Amygdala (tissue), 56 donors: ENCODE results near the gene AHRR.

Source experiments
- DNase-seq, 56 donors: peaks; one replicate each; lab custom pipeline; 2025; lab: John Stamatoyannopoulos, UW

AHRR gene

DNA sequence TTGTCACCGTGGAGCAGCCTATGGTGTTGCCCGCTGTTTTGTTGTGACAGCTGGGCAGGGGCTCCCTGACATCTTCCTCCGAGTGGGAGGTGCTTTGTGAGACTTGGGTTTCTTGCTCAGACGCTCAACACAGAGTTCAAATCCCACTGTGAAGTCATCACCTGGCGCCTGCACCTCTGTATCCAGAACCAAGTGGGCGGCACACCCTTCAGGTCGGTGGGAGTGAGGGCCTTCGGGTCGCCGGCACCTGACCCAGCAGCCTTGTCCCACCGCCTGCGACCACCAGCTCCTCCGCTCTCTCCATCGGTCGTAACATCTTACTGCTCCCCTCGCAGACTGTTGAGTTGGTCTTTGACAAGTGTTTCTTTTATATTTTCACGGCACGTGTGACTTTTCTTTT is 83.9 kb downstream of the AHRR start:
- DNase-seq, result no peak

DNA sequence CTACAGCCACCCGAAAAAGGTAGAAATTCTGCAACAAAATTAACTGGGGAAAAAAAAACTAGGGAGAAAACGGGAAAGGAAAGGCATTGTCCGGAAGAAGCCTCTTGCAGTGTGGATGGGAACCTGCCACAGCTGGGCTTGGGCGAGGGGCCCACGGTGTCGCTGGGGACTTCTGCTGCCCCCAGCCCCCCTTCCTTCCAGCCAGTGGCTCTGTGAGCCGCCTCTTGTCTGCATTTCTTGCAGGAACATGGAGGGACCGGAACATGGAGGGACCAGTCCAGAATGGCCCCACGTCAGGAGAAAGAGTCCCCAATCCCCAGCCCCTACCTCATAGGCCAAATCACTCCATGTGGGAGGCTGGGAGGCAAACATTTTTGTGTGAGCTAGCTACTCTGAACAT is 84.5 kb downstream of the AHRR start:
- no peak for DNase-seq

DNA sequence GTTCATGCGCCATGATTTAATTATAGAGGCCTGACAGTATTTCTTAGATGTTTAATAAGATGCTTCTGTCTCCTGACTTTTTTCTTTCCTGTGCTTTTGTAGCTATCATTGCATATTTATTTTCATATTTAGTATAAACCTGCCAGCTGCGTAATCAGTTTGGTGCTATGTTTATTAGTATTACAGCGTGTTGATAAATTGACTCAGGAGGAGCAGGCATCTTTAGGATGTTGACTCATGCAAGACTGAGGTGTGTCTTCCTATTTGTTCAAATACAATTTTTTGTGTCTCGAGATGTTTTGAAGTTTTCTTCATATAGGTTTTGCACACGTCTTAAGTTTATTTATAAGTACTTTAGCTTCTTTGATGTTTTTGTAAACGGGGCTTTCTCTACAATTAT is 85.5 kb downstream of the AHRR start:
- DNase-seq, result no peak

DNA sequence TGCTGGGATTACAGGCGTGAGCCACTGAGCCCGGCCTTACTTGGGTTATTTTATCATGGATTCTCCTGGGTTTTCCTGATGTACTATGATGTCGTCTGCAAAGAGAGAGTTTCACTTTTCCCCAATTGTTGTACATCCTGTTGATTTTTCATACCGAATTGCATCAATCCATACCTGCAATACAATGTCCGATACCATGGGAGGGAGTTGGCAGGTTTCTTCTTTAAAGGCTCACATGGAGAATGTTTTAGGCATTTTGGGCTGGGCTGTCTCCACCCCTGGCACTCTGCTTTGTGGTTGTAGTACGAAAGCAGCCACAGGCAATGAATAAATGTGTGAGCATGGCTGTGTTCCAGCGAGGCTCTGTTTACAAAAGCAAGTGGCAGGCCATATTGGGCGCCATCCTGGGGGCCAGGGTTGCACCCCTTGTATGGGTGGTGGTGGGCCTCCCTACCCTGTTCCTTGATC is 86.3 kb downstream of the AHRR start:
- DNase-seq, result no peak

DNA sequence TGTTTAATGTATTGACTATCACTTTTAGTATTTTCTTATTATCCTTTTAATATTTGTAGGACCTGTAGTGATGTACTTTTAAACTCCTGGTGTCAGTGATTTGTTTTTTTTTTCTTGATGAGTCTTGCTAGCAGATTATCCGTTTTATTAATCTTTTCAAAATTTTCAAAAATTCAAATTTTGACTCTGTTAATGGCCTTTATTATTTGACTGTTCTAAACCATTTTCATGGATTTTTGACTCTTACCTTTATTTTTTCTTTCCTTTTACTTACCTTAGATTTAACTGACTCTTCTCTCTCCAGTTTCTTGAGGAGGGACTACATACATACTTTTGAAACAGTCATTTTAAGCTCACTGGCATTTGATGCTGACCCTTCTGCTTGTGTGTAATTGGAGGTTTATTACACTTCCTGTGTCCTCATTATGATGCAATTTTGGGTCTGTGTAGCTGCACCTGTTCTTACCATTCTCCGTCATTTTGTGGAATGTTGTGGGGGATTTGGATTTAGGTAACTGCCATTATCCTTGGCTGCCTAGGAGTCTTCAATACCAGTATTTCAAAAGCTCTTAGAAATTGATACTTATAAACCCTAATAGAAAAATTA is 89.5 kb downstream of the AHRR start:
- no peak for DNase-seq

DNA sequence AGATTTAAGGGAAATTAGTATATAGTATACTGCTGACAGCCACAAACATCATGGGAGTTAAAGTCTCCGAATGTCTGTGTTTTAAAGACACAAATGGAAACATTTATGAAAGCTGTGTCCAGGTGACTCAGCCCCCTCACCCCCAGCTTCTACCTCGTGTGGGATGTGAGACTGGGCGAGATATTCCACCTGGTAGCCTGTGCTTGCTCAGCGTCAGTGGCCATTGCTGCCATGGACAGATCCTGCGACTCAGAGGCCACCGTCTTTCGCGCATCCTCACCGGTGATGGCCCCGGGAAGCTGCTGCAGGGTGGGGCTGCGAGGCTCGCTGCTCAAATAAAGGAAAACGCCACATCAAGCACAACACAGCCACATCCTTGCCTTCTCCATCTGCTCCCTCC is 90.2 kb downstream of the AHRR start:
- DNase-seq, result no peak

DNA sequence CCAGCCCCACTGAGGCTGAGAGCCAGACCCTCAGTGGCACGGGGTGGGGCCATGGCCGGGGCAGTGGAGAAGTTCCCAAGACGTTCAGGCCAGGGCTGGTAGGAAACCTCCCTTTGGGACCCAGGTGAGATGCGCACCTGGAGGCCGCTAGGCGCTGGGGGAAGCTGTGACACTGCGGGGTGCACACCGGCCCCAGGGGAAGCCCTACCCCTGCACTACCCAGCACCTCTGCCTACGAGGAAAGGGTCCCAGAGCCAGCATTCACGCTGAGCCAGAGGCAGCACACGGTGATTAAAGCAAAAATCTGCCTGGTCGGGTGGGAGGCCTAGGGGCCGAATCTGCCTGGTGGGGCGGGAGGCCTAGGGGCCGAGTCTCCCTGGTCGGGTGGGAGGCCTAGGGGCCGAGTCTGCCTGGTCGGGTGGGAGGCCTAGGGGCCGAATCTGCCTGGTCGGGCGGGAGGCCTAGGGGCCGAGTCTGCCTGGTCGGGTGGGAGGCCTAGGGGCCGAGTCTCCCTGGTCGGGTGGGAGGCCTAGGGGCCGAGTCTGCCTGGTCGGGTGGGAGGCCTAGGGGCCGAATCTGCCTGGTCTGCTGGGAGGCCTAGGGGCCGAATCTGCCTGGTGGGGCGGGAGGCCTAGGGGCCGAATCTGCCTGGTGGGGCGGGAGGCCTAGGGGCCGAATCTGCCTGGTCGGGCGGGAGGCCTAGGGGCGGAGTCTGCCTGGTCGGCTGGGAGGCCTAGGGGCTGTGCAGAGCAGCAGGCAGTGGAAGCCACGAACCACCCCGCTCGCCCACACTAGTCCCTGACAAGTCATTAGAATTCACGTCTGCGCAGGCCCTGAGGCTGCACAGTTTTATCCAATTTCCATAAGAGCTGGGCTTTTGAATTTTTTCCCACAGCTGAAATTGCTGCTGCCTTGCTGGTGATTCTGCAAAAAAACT is 93.7 kb downstream of the AHRR start:
- DNase-seq, result peak in 9 of 56 donors; percentile 19 to 60 (median 41)

DNA sequence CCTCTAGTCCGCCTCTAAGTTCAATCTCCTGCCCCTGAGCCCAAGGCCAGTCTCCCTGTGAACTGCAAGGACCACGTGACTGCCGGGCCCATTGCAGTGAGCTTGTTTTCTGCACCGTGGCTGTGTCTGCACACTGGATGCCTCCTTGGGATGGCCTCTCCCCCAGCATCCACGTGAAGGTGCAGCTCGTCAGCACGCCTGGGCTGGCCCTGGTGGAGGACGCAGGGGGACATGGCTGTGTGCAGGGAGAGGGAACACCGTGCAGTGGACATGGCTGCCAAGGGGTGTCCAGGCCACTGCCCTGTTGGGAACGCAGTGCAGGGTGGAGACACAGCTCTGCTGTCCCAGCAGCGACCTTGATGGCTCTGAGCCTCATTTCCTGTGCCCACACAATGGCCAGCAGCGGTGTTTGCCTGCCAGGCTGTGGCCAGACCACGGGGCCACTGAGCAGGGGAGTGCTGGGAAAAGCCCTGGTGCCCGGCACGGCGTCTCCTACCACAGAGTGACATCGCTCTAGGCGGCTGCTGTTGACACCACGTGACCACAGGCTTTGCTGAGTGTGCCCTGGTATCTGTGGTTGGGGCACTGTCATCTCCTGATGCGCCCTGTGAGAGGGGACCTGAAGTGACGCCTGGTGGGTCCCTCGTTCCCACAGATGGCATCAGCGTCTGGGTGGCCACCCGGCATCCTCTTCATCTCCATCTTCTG is 94.6 kb downstream of the AHRR start:
- no peak for DNase-seq

DNA sequence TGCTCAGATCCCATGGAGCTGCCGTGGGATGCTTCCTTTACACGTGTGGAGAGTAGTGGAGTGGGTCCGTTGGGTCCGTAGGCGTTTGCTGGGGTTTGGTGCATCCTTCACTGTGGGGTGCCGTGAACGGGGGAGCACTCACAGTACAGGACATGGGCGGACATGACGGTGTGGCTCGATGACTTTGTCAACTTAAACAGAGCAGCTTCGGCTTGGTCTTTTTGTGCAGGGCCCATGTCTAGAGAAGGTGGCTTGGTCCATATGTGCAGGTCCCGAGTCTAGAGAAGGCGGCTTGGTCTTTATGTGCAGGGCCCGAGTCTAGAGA is 95.1 kb downstream of the AHRR start:
- no peak for DNase-seq

DNA sequence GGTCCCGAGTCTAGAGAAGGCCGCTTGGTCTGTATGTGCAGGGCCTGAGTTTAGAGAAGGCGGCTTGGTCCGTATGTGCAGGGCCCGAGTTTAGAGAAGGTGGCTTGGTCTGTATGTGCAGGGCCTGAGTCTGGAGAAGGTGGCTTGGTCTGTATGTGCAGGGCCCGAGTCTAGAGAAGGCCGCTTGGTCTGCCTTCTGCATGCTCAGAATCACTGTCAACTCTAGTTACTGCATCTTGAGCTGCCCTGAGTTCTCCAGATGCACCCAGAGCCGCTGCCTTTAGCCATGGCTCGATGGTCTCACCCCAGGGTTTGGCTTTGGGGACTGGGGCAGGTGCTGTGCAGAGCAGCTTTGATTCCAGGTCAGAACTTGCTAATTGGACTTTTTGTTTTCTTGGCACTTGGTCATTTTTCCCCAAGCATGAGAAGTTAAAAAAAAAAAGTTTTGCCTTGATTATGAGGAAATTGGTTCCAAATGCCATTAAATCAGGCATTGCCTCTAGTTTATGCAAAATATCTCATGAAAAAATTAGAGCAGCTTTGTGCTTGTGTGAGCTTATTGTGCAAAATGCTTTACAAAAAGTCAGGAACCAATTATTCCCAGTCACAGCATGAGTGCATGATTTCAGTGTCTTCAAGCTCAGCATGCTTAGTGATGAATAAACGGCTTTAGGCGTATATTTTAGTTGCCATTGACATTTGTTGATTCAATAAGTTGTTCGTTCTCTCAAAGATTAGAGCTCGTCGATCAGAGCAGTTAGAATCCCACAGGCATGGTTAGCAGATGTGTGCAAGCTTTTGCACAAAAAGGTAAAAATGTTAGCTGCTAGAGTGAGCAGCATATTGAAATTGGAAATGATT is 96.0 kb downstream of the AHRR start:
- DNase-seq, result no peak

DNA sequence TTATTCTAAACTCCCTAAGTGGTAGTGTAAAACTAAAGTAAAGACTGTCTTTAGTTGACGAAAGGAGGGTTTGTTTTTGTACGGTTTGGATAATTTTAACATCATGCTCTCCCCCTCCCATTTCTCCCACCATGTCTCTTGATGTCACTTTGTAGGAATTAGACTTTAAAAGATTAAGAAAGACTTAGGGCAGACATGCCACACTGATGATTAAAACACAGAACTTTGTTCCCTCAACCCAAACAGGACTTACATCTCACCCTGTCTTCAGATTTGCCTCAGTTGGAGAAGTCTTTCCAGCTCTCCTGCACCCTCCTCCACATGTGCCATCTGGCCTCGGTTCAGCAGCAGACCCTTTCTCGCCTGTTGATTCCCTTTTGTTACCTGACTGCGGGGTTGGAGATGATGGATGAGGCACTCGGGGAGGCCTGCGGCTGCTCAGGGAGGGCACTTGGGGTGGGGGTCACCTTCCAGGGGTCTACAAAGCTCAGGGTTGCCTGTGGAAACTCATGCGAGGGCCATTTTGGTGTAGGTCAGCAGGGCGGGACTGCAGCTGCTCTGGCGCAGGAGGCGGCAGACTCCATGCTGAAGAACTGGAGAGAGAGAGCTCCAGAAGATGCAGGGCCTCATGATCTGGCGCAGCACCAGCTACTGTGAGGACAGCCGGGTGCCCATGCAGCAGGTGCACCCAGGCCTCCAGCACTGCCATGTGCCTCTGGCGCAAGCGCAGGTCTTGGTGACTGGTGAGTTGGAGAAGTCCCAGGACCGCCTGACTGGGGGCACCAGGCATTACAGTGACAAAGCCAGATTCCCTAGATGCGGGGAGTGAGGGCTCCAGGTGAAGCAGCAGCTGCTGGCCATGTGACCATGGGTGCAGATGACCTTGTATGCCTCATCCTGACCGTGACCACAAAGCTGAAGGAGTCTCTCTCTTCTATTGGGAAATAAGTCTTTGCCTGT is 96.9 kb downstream of the AHRR start:
- no peak for DNase-seq

DNA sequence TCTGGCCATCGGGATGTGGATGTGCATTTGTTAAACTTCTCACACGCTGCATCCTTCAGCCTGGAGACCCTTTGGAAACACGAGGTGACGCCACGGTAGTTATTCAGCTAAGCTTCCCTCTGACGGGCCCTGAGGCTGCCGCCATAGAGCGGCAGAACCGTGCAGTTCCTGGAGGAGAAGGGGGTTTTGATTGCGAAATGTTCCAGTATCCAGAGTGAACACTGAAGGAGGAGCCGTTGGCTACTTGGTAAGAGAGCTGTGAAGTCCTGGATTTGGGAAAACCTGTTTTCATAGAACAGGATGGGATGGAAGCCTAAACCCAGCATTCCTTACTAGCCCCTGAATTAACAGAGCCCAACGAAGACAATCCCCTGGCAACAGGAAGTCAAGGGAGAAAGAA is 98.5 kb downstream of the AHRR start:
- DNase-seq, result no peak

DNA sequence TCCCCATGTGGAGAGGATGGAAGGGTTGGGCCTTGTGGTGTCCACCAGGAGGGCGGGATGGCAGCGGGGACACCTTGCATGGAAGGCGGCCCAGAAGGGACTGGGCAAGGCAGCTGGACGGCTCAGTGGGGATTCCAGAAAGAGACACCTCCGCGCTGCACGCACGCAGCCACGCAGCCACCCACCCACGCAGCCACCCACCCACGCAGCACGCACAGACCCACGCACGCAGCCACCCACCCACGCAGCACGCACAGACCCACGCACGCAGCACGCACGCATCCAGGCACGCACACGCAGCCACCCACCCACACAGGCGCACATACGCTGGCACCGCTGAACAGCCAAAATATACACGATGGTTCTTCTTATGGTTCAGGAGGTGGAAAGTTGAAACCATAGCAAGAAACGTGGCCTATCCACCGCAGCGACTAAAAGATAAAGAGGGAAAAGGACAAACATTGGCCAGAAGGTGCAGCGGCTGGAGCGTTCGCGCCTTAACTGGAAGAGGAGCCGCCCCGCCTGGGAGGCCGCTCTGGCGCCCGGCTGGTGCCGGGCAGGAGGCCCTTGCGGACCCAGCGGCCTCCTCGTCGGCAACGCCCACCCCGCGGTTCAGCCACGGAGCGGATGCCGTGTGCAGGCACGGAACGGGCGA is 99.2 kb downstream of the AHRR start:
- DNase-seq, result no peak

DNA sequence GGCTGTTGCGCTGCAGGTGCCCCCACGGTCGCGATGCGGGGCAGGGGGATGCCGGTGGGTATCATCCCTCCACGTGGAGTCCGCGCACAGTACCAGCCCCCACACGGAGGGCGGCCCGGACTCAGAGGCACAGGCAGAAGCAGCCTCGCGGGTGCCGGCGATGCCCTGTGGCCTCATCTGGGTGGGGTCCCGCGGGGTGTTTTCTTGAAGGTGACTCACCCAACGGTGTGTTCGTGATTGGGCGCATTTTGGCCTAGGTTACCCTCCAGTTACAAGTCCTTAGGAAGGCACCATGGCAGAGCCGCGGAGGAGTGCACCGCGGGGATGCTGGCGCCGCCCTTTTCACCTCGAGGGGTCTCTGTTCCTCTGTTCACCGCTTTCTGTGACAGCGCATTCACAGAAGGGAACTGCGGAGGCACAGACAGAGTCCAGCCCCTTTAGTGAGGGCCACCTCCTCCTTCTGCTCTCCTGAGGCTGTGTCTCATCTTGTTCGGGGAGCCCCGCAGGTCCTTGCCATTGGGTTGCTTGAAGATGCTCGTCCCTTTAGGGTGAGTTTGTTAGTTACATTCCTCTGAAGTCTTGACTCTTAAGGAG is 99.9 kb downstream of the AHRR start:
- DNase-seq, result no peak

DNA sequence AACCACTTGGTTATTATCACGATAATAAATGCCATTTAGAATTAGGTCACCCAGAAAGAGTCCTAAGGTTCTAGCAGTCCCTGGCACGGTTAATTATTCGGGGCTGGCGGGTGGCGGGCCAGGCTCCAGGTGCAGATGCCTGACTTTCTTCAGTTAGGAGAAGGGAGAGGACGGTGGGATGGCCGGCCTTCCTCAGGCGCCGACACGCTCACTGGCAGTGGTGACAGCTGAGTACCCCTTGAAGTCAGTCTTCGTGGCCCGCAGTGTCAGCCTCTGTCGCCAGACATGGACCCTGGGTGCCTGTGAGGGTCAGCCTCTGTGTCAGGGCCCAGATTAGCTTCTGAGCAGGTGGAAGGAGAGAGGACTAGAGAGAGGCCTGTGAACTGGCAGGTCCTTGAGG is 100.4 kb downstream of the AHRR start:
- DNase-seq, result no peak

DNA sequence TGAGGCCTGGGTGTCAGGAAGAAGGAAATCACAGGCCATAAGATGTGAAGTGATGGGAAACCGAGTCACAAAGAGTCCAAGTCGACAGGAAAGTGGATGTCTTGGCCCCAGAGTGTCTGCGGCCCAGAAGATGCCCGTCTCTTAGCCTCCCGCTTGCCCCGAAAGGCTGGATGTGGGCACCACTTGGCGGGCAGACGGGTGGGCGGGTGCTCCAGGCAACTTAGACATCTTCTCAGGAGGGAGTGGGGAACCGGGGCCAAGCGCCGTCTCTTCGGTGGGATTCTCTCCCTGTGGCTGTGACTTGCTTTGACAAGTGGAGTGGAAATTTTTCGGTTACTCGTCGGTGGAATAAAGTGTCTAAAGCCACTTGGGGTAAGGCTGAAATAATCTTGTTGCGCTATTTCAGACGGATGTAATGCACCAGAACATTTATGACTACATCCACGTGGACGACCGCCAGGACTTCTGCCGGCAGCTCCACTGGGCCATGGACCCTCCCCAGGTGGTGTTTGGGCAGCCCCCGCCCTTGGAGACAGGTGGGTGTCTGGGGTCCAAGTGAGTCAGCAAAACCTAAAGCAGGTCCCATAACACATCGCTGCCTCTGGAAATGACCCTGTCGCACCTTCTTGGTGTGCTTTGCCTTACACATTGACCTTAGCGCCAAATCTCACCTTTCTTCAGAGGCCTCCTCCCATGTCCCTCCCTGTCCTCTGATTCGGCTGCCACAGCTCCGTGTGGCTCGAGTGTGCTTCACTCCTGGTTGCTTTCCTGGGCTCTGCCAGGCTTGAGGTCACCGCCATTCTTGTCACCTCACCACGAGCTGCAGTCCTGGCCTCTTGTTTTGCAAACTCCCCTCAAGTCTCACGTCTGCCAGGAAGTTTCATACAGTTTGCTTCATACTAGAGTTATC is 101.1 kb downstream of the AHRR start:
- no peak for DNase-seq

DNA sequence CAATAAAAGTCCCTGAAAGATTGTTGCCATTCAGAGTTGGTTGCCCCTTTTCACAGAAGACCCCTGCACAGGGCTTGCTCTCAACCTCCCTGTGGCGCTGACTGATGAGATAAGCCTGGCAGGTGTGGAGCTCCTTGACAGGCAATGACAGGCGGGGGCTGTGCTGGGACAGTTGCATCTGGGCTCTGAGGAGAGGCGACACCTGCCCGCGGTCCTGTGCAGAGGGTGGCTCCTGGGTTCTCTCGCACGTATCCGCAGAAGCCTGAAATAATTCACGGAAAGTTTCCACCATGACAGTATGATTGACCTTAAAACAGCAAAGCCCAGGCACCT is 101.7 kb downstream of the AHRR start:
- no peak for DNase-seq
